H1 (cell line): ENCODE data around the gene GRM7. TPM values are rescaled to one million over a fixed set of nuclear protein-coding genes. Genes with fewer than 3 reads are reported as not detected.

Experiments used
- CBX8 ChIP-seq: fragments of 300-800, 300-1000 bp; sonication (generic); IDR thresholded peaks from 2 replicates; pipeline ENCODE4 v1.7.1; 2016; ENCODE audit warnings: low read depth, low read length, borderline replicate concordance
- CHD2 ChIP-seq: IDR thresholded peaks from 2 replicates; pipeline ENCODE4 v1.6.1; 2012; ENCODE audit warnings: low read length, improper control_type of control experiment
- CREB1 ChIP-seq: IDR thresholded peaks from 2 replicates; pipeline ENCODE4 v1.6.1; 2012; ENCODE audit warnings: inconsistent platforms
- EP300 ChIP-seq, 2 experiments: IDR thresholded peaks; 1 replicate in 1 of 2; 2 replicates in 1 of 2; pipeline ENCODE4 v1.6.1; 2011 to 2012; ENCODE audit warnings: low read depth in 2 of 2, low read length in 2 of 2, mild to moderate bottlenecking in 2 of 2, borderline replicate concordance in 1 of 2, inconsistent platforms in 1 of 2, moderate library complexity in 1 of 2
- KDM5A ChIP-seq: fragments of 200-600 bp; IDR thresholded peaks from 2 replicates; pipeline ENCODE4 v1.7.1; 2012; ENCODE audit warnings: mild to moderate bottlenecking, low read length, inconsistent platforms, mixed read lengths
- MAFK ChIP-seq: IDR thresholded peaks from 2 replicates; pipeline ENCODE4 v1.6.1; 2012; ENCODE audit warnings: low read depth, mild to moderate bottlenecking, improper control_type of control experiment, low read length
- NANOG ChIP-seq: IDR thresholded peaks from 2 replicates; pipeline ENCODE4 v1.6.1; 2011; ENCODE audit warnings: low read length, low read depth, mild to moderate bottlenecking, inconsistent platforms; ENCODE audit not compliant: insufficient read depth, poor library complexity, severe bottlenecking
- RAD21 ChIP-seq, 2 experiments: IDR thresholded peaks in 1 of 2; conservative IDR thresholded peaks in 1 of 2; 2 replicates each; pipeline ENCODE4 v1.6.1; 2011; ENCODE audit warnings: low read depth in 2 of 2, low read length in 2 of 2, improper control_type of control experiment in 1 of 2, inconsistent platforms in 1 of 2, mild to moderate bottlenecking in 1 of 2, moderate library complexity in 1 of 2
- RXRA ChIP-seq: IDR thresholded peaks from 2 replicates; pipeline ENCODE4 v1.6.1; 2011; ENCODE audit warnings: low read depth, mild to moderate bottlenecking, low read length, moderate library complexity; ENCODE audit not compliant: insufficient read depth
- TAF1 ChIP-seq: IDR thresholded peaks from 2 replicates; pipeline ENCODE4 v1.6.1; 2011; ENCODE audit warnings: mild to moderate bottlenecking, low read depth, low read length
- TAF7 ChIP-seq: optimal IDR thresholded peaks from 2 replicates; pipeline ENCODE3; 2011; ENCODE audit warnings: low read depth, mild to moderate bottlenecking, inconsistent platforms, low read length, moderate library complexity, borderline replicate concordance
- polyA plus RNA-seq, 7 experiments: library from polyadenylated mRNA; depleted of rRNA in 3 of 7; stranded (reverse) in 5 of 7; unstranded in 2 of 7; fragments of >200 nt in 5 of 7; fragments of 200-250 nt in 2 of 7; gene quantifications; 1 replicate in 5 of 7; 2 replicates in 1 of 7; 4 replicates in 1 of 7; pipeline versions ENCODE4 v1.2.1 to v1.2.3, GENCODE V29; 2011 to 2013; ENCODE audit warnings: missing spikeins in 2 of 7, mixed read lengths in 2 of 7
- total RNA-seq: library from RNA; stranded (reverse); fragmentation: NEBNext Ultra II Directional; extraction: Animal tissue kit (Norgen Biotek cat#: 25700); gene quantifications from 2 replicates; pipeline ENCODE4 v1.2.1, GENCODE V29; 2021
- TF ChIP-seq, protein P1 (sequence below): fragments of 300-600 bp; sonication (generic); IDR thresholded peaks from 2 replicates; pipeline ENCODE4 v1.7.1; 2012; ENCODE audit warnings: low read length, moderate library complexity, mild to moderate bottlenecking, inconsistent platforms; ENCODE audit not compliant: insufficient replicate concordance

The GRM7 gene
- total and polyA plus RNA-seq, 2 of the 8 experiments (the other 6 are each of a cell fraction or from before 2014, with no cell fraction given), result 0.17 to 0.24 TPM

DNA sequence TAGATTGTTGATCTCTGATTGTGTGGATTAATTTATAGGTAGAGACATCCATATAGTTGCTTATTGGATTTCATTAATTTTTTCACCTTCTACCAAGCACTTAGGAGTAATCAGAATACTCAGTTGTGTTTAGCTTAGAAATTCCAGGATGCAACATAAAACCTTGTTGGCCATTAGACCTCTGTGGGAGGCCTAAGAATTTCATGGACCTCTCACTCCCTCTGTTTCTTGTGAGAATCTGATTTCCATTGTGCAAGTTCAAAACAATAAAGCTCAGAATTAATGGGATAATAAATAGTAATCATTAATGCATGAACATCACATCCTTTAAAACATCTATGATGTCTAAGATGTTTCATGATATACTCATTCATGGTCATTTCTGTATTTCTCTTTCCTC lies 332.4 kb downstream of the GRM7 start (continued):
- TF ChIP-seq, protein P1, sequence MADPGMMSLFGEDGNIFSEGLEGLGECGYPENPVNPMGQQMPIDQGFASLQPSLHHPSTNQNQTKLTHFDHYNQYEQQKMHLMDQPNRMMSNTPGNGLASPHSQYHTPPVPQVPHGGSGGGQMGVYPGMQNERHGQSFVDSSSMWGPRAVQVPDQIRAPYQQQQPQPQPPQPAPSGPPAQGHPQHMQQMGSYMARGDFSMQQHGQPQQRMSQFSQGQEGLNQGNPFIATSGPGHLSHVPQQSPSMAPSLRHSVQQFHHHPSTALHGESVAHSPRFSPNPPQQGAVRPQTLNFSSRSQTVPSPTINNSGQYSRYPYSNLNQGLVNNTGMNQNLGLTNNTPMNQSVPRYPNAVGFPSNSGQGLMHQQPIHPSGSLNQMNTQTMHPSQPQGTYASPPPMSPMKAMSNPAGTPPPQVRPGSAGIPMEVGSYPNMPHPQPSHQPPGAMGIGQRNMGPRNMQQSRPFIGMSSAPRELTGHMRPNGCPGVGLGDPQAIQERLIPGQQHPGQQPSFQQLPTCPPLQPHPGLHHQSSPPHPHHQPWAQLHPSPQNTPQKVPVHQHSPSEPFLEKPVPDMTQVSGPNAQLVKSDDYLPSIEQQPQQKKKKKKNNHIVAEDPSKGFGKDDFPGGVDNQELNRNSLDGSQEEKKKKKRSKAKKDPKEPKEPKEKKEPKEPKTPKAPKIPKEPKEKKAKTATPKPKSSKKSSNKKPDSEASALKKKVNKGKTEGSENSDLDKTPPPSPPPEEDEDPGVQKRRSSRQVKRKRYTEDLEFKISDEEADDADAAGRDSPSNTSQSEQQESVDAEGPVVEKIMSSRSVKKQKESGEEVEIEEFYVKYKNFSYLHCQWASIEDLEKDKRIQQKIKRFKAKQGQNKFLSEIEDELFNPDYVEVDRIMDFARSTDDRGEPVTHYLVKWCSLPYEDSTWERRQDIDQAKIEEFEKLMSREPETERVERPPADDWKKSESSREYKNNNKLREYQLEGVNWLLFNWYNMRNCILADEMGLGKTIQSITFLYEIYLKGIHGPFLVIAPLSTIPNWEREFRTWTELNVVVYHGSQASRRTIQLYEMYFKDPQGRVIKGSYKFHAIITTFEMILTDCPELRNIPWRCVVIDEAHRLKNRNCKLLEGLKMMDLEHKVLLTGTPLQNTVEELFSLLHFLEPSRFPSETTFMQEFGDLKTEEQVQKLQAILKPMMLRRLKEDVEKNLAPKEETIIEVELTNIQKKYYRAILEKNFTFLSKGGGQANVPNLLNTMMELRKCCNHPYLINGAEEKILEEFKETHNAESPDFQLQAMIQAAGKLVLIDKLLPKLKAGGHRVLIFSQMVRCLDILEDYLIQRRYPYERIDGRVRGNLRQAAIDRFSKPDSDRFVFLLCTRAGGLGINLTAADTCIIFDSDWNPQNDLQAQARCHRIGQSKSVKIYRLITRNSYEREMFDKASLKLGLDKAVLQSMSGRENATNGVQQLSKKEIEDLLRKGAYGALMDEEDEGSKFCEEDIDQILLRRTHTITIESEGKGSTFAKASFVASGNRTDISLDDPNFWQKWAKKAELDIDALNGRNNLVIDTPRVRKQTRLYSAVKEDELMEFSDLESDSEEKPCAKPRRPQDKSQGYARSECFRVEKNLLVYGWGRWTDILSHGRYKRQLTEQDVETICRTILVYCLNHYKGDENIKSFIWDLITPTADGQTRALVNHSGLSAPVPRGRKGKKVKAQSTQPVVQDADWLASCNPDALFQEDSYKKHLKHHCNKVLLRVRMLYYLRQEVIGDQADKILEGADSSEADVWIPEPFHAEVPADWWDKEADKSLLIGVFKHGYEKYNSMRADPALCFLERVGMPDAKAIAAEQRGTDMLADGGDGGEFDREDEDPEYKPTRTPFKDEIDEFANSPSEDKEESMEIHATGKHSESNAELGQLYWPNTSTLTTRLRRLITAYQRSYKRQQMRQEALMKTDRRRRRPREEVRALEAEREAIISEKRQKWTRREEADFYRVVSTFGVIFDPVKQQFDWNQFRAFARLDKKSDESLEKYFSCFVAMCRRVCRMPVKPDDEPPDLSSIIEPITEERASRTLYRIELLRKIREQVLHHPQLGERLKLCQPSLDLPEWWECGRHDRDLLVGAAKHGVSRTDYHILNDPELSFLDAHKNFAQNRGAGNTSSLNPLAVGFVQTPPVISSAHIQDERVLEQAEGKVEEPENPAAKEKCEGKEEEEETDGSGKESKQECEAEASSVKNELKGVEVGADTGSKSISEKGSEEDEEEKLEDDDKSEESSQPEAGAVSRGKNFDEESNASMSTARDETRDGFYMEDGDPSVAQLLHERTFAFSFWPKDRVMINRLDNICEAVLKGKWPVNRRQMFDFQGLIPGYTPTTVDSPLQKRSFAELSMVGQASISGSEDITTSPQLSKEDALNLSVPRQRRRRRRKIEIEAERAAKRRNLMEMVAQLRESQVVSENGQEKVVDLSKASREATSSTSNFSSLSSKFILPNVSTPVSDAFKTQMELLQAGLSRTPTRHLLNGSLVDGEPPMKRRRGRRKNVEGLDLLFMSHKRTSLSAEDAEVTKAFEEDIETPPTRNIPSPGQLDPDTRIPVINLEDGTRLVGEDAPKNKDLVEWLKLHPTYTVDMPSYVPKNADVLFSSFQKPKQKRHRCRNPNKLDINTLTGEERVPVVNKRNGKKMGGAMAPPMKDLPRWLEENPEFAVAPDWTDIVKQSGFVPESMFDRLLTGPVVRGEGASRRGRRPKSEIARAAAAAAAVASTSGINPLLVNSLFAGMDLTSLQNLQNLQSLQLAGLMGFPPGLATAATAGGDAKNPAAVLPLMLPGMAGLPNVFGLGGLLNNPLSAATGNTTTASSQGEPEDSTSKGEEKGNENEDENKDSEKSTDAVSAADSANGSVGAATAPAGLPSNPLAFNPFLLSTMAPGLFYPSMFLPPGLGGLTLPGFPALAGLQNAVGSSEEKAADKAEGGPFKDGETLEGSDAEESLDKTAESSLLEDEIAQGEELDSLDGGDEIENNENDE, result no peak
- TF ChIP-seq TAF1, result no peak
- TF ChIP-seq MAFK, result no peak
- no peak for TF ChIP-seq KDM5A
- TF ChIP-seq CBX8, result no peak
- TF ChIP-seq CREB1, result no peak
- no peak for TF ChIP-seq RXRA
- no peak for TF ChIP-seq RAD21 (IDR thresholded peaks at IDR 0.05 in 1 of 2, conservative IDR thresholded peaks at IDR 0.05 in 1 of 2; ENCODE audit: low read depth in 2 of 2, low read length in 2 of 2)
- no peak for TF ChIP-seq EP300 (IDR thresholded peaks at IDR 0.05; ENCODE audit: borderline replicate concordance in 1 of 2, low read depth in 2 of 2, low read length in 2 of 2)
- TF ChIP-seq NANOG, result no peak
- TF ChIP-seq CHD2, result no peak
- no peak for TF ChIP-seq TAF7
